Activated T-cell treated with anti-CD3 and anti-CD28 coated beads, Interleukin-2, amount 50 U/mL, for 48 hours (primary cell): ENCODE data around the gene SEC11A.
"Not testable (repeated sequence)": the region's sequence is repeated elsewhere in the genome, so short reads cannot be mapped to it uniquely, and the experiment has no call there.

Experiments used
- DNase-seq, 2 experiments: peaks; one replicate each; pipeline ENCODE4 v3.0.0-alpha.2; 2020

Gene SEC11A

DNA sequence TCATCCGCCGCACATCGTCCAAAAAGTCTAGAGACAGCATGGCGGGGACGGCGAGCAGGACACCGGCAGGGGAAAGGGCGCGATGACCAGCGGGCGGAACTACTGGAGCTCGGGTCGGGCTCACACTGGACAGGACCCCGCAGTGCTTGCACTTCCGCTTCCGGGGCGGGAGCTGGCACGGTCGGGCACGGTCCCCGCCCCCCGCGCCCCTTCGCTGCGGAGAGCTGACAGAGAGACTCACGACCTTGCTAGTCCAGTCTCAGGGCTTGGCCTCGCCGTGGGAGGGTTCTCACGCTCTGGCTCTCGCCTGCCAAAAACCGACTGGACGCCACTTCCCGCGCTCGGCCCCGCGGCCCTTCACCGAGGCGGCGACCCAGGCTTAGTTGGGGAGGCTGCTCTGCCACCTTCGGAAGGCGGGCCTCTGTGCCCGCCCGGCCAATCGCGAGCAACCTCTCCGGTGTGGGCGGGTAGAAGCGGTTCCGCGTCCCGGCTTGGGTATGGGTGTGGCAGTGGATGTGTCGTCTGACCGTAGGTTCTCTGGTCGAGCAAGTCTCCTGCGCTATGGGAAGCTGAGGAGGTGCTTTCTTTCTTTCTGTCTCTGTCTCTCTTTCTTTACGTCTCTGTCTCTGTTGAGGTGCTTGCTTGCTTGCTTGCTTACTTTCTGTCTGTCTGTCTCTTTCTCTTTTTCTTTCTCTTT, at the start of gene SEC11A:
Gene SEC11A, minus strand, starts transcription at position 104 of the 697 bp plus-strand sequence. Its CDS starts 64 bp downstream, at position 40.
- DNase-seq, result peak; percentile 96 to 97

DNA sequence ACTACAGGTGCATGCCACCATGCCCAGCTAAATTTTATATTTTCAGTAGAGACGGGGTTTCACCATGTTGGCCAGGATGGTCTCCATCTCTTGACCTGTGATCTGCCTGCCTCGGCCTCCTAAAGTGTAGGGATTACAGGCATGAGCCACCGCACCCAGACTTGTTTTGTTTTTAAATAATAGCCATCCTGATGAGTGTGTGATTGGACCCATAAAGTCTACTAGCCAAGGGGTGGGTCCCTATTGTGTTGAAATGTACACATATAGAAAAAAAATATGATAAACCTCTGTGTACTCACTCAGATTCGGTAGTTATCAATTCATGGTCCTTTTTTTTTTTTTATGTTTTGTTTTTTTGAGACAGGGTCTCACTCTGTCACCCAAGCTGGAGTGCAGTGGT, 49.7 kb upstream of the SEC11A start:
- no peak for DNase-seq

- DNase-seq, result no peak
These were observed 49.0 kb upstream of the SEC11A start for GRCh38 chr15:84764989-84765388.

DNA sequence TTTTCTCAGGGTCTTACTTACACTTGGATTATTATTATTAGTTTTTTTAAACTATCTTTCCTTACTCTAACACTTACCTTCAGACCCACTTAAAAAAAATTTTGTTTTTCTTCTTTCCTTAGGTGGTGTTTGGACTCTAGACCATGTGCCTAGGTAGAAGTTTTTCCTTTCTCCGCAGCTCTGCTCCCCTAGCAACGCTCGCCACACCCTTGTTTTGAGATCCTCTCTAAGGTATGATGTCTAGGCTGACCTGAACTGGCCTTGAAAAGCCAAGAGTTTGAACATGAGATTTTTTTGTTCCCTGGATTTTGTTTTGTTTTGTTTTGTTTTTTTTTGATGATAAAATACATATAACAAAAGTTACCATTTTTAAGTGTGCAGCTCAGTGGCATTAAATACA, 48.6 kb upstream of the SEC11A start:
- no peak for DNase-seq

GRCh38 chr15:84762840-84763572, 47.1 kb upstream of the SEC11A start:
- no peak for DNase-seq

DNA sequence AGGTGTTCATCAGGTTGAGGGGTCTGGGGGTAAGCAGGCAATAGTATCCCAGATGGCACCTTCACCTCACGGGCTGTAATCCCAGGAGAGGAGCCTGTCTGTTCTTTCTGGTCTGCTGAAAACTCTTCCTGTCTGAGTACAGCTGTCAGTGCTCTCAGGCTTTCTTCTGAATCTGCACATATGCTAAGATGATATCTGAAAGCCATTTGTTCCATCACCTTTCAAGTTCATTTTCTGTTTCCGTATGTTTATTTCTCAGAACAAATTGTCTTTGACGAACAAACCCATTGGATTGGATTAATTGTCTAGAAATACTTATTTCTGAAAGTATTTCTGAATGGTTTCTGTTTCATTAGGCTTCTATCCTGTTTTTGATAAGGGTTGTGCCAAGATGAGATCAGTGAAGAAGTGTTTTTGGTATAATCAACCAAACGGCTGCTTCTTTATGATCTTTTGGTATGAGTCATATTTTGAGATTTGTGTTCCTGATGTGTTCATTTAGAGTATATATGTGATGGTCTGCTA, 45.7 kb upstream of the SEC11A start:
- peak in 1 of 2 experiments; percentile 33 for DNase-seq

- DNase-seq, result no peak
These were observed 44.3 kb upstream of the SEC11A start for GRCh38 chr15:84760219-84760618.

DNA sequence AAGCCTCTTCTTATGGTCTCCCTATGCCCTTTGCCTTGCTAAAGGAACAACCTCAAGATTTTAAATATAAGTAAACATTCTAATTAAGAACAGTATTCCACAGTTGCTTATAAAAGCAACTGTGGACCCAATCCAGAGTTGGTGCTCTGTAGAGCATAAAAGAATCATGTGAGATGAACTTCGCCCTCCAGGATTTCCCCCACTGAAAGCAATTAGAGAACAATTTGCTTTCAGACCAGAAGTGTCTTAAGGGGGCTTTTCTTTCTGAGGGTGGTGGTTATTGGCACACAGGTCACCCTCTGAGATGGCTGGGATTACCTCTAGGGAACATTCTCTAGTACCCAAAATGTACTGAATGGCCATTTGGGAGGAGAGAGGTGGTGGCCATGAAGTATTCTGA, 43.1 kb upstream of the SEC11A start:
- no peak for DNase-seq

DNA sequence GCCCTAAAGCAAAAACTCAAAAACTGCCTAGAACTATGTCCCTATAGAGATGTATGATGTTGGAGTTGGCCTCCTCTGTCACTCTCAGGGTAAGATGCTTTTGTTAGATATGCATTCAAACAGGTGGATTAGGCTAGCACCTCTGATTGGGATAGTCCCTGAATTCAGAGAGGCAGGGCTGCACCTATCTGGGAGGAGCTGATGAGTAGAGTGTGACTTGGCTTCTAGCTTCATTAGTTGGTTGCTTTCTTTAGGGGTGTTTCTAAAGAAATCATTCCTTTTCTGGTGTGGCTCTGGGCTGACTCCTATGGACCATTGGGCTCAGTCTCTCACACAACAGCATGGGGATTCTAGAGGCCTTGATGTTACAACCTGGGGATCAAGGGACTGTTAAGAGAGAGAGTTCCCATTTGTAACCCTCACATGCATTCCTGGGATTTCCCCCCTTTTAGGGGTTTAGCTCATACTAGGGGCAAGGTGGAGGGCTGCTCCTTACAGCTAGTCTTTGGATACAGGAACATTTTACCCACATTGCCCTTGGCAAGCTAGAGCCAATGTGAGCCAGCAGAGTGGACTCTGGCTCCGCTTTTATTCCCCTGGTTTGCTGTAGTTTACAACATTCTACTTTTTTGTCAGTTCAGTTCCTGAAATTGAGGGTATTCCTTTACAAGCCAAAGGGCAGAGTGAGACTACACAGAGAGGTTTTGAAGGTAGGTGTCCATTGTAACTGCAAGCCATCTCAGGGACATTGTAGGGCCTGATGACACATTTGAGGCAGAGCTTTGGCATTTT, 40.0 kb upstream of the SEC11A start:
- no peak for DNase-seq

DNA sequence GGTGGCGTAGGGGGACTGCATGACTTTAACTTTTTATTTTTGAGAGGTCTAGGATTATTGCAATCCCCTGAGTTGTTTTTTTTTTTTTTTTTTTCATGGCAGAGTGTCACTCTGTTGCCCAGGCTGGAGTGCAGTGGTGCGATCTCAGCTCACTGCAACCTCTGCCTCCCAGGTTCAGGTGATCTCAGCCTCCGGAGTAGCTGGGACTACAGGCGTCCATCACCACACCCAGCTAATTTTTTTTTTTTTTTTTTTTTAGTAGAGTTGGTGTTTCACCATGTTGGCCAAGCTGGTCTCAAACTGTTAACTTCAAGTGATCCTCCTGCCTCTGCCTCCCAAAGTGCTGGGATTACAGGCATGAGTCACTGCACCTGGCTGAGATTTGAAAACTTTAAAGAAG, 39.0 kb upstream of the SEC11A start:
- not testable (repeated sequence) for DNase-seq

DNA sequence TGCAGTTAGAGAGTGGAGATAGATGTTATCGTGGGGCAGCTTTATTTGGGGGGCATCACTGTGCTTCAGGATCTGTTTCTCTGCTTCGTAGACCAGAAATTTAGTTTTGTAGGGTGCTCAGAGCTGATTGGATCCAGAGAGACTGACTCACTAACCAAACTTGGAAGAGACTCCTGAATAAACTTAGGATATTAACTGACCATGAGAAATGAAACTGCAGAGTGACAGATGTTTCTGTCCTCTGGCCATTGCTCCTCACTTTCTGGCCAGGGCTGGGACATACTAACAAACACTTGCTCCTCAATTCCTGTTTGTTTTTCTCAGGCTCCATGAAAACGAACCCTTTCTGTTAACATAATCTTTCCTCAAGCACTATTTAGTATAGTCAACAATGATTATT, 36.8 kb upstream of the SEC11A start:
- DNase-seq, result no peak

DNA sequence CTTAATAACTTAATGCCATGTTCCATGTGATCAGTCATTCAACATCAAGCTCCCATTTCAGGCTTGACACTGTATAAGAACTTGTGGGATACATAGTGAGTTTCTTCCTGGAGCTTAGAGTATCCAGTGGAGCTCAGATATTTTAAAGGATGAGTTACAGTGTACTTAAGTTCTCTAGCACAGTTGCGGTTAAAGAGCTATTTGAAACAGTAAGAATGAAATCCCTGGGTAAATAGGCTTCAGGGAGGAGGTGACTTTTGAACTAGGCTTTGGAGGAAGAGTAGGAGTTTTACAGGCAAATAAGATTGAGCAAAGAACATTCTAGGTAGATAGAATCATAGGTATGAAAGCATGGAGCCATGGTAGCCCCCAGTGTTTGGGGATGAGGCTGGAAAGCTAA, 36.3 kb upstream of the SEC11A start:
- no peak for DNase-seq

DNA sequence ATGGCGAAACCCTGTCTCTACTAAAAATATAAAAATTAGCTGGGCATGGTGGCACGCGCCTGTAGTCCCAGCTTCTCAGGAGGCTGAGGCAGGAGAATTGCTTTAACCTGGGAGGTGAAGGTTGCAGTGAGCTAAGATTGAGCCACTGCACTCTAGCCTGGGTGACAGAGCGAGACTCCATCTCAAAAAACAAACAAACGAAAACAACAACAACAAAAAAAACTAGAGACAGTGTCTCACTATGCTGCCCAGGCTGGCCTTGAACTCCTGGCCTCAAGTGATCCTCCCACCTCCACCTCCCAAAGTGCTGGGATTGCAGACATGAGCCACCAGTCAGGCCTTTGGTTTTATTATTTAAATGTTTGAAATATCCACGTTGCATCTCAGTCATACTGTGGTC, 35.8 kb upstream of the SEC11A start:
- DNase-seq, result not testable (repeated sequence)

DNA sequence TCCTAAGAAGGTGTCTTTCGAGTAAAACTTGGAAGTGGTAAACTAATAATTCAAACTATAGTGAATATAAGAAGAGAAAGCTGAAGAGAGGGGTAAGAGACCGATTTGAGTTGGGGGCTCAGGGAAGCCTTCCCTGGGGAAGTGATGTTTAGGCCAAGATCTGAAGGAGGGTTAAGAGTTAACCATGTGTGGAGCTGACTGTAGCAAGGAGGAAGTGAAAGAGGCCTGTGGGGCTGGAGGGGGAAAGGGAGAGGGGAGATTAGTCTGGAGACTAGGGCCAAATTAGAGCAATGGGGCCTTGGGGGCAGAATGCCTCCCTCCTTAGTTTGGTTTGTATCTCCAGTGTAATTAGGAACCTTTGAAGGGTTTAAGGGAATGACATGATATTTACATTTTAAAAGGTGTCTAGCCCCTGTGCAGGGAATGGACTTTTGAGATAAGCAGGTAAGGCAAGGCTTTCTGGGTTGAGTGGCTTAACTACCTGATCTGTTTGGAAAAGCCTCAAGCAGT, 34.7 kb upstream of the SEC11A start:
- DNase-seq, result no peak

DNA sequence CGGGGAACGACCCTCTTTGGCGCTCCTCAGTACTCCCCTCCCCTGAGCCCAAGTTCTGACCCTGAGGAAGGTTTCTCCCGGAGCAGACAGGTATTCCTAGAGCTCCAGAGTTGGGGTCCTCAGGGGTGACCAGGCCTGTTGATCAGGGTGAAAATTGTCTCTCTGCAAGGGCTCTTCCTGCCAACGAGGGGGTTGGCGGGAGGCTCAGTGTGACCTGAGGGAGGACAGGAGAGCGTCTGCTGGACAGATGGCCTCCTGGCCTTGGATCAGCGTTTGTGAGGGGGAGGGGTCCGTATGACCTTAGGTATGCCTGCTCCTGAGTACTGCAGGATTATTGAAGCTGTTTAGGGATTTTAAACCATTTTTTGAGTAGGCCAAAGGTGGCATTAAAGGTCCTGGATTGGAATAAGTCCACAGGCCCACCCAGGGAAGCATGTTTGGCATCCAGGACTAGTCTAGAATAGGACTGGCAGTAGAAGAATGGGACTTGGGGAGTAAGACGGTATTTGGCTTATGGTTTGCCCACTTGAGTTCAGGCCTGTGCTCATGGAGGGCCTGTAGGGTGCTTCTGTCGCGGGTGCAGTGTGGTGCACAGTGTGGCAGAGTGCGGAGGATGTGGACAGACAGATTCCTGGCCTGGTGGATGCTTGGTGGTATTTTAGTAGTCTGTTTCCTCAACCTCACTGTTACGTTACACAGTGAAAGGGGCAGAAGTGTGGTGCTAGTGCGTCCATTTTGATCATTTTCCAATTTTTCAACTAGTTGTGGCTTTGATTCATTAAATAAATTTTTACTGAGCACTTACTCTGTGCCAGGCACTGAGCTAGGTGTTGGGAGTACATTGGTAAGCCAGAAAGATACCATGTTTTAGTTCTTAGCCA, 33.4 kb upstream of the SEC11A start:
- DNase-seq, result peak; percentile 64 to 69

DNA sequence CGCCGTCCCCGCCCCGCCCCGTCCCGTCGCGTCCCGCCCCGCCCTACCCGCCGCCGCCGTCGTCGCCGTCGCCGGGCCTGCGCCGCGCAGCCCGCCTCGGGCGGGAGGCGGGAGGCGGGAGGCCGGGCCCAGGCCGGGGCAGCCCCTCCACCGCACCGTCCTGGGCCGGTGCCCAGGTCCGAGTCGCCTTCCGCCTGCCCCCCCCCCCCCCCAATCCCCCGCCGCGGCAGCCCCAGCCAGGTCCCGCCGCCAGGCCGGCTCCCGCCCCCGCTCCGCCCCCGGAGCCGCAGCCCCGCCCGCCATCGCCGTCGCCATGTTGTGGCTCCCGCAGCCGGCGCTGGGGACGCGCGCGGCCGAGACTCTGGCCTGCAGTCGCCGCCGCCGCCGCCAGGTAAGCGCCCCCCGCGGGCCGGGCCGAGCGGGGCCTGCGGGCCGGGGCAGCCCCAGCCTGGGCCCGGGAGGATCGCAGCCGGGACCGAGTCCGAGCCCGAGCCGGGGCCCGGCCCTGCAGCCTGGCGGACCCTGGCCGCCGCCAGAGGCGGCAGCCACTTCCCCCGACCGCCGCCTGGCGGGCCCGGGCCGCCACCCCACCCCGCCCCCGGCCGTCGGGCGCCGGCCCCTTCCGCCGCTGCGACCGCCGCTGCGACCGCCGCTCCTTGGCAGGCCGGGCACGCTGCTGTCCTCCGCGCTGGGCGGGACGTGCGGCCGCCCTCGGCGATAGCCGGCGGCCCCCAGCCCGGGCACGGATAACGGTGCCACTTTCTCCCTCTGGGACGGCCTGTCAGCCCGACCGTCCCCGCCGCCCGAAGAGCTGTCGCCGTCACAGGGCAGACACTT, 32.6 kb upstream of the SEC11A start, which contains the start of gene ZNF592:
Gene ZNF592, plus strand, starts transcription at position 319 of the 837 bp plus-strand sequence. CDS start 34,084 bp downstream, outside the sequence.
- DNase-seq, result peak; percentile 84 to 88

GRCh38 chr15:84747416-84748273, 31.7 kb upstream of the SEC11A start:
- peak; percentile 85 for DNase-seq

GRCh38 chr15:84741121-84741520, 25.2 kb upstream of the SEC11A start:
- no peak for DNase-seq

GRCh38 chr15:84740691-84741090, 24.8 kb upstream of the SEC11A start:
- DNase-seq, result no peak

GRCh38 chr15:84737005-84737404, 21.1 kb upstream of the SEC11A start:
- no peak for DNase-seq
